Effector memory CD4-positive, alpha-beta T cell (primary cell): ENCODE data around the gene SYNPR.

Experiments used
- DNase-seq, 3 donors: peaks; one replicate each; pipeline ENCODE4 v3.0.0-alpha.2; 2020
- H3K27ac ChIP-seq: 2 replicates; pipeline ENCODE4 v1.7.0; 2013; ENCODE audit warnings: mild to moderate bottlenecking, low read length, moderate library complexity; ENCODE audit not compliant: insufficient read depth, poor library complexity, severe bottlenecking
- H3K27me3 ChIP-seq: replicated peaks from 2 replicates; pipeline ENCODE4 v1.7.0; 2013; ENCODE audit warnings: mild to moderate bottlenecking, low read length; ENCODE audit not compliant: insufficient read depth, control insufficient read depth, poor library complexity, severe bottlenecking
- H3K36me3 ChIP-seq: 2 replicates; pipeline ENCODE4 v1.7.0; 2013; ENCODE audit warnings: mild to moderate bottlenecking, low read length, moderate library complexity; ENCODE audit not compliant: control insufficient read depth, insufficient read depth
- H3K4me1 ChIP-seq: 2 replicates; pipeline ENCODE4 v1.7.0; 2013; ENCODE audit warnings: low read length, mild to moderate bottlenecking; ENCODE audit not compliant: control insufficient read depth, insufficient read depth, poor library complexity, severe bottlenecking
- H3K4me3 ChIP-seq: 2 replicates; pipeline ENCODE4 v1.7.0; 2013; ENCODE audit warnings: low read length, low read depth, mild to moderate bottlenecking; ENCODE audit not compliant: insufficient read depth, poor library complexity, severe bottlenecking
- H3K9me3 ChIP-seq: 2 replicates; pipeline ENCODE4 v1.7.0; 2013; ENCODE audit warnings: mild to moderate bottlenecking, low read length, moderate library complexity; ENCODE audit not compliant: control insufficient read depth

The SYNPR gene

GRCh38 chr3:63364910-63365309 is 86.8 kb downstream of the SYNPR start:
- DNase-seq: no peak
- H3K27me3 ChIP-seq: no peaks in the 10 kb centered on the region
- H3K36me3 ChIP-seq: no peaks in the 10 kb centered on the region
- no peak overlapping the region for H3K27ac ChIP-seq
- no peaks in the 10 kb centered on the region for H3K4me1 ChIP-seq
- no peaks in the 10 kb centered on the region for H3K9me3 ChIP-seq
- no peak overlapping the region for H3K4me3 ChIP-seq

- no peak for DNase-seq
- H3K4me3 ChIP-seq: no peak overlapping the region
- no peak overlapping the region for H3K27ac ChIP-seq
- no peaks in the 10 kb centered on the region for H3K27me3 ChIP-seq
- H3K36me3 ChIP-seq: no peaks in the 10 kb centered on the region
- H3K4me1 ChIP-seq: no peaks in the 10 kb centered on the region
- no peaks in the 10 kb centered on the region for H3K9me3 ChIP-seq
These were observed 87.6 kb downstream of the SYNPR start for GRCh38 chr3:63365671-63366070.

- Histone ChIP-seq H3K4me3 (no peak overlapping the region), H3K36me3 (no peaks in the 10 kb centered on the region), H3K27me3 (no peaks in the 10 kb centered on the region), H3K27ac (no peak overlapping the region), H3K4me1 (no peaks in the 10 kb centered on the region), H3K9me3 (no peaks in the 10 kb centered on the region)
- no peak for DNase-seq
These were observed 92.0 kb downstream of the SYNPR start for GRCh38 chr3:63370094-63370493.

- DNase-seq: no peak
- Histone ChIP-seq H3K9me3 (no peaks in the 10 kb centered on the region), H3K36me3 (no peaks in the 10 kb centered on the region), H3K27me3 (no peaks in the 10 kb centered on the region), H3K4me1 (no peaks in the 10 kb centered on the region), H3K27ac (no peak overlapping the region), H3K4me3 (no peak overlapping the region)
These were observed 104.9 kb downstream of the SYNPR start for GRCh38 chr3:63383040-63383439.

GRCh38 chr3:63384382-63384781 is 106.3 kb downstream of the SYNPR start:
- Histone ChIP-seq H3K4me1 (no peaks in the 10 kb centered on the region), H3K36me3 (no peaks in the 10 kb centered on the region), H3K4me3 (no peak overlapping the region), H3K27ac (no peak overlapping the region), H3K9me3 (no peaks in the 10 kb centered on the region), H3K27me3 (no peaks in the 10 kb centered on the region)
- no peak for DNase-seq

- H3K27me3 ChIP-seq: no peaks in the 10 kb centered on the region
- no peaks in the 10 kb centered on the region for H3K4me1 ChIP-seq
- H3K36me3 ChIP-seq: no peaks in the 10 kb centered on the region
- no peak overlapping the region for H3K27ac ChIP-seq
- DNase-seq: no peak
- H3K9me3 ChIP-seq: no peaks in the 10 kb centered on the region
- H3K4me3 ChIP-seq: no peak overlapping the region
These were observed 107.5 kb downstream of the SYNPR start for GRCh38 chr3:63385629-63386028.

GRCh38 chr3:63386568-63386967 is 108.5 kb downstream of the SYNPR start:
- no peak for DNase-seq
- Histone ChIP-seq H3K9me3 (no peaks in the 10 kb centered on the region), H3K4me1 (no peaks in the 10 kb centered on the region), H3K36me3 (no peaks in the 10 kb centered on the region), H3K27me3 (no peaks in the 10 kb centered on the region), H3K4me3 (no peak overlapping the region), H3K27ac (no peak overlapping the region)

- Histone ChIP-seq H3K36me3 (no peaks in the 10 kb centered on the region), H3K4me3 (no peak overlapping the region), H3K27me3 (no peaks in the 10 kb centered on the region), H3K4me1 (no peaks in the 10 kb centered on the region), H3K9me3 (no peaks in the 10 kb centered on the region), H3K27ac (no peak overlapping the region)
- no peak for DNase-seq
These were observed 109.5 kb downstream of the SYNPR start for GRCh38 chr3:63387568-63387967.

GRCh38 chr3:63390710-63391230 is 112.7 kb downstream of the SYNPR start:
- Histone ChIP-seq H3K36me3 (no peaks in the 10 kb centered on the region), H3K4me1 (no peaks in the 10 kb centered on the region), H3K27me3 (no peaks in the 10 kb centered on the region), H3K4me3 (no peak overlapping the region), H3K27ac (no peak overlapping the region), H3K9me3 (no peaks in the 10 kb centered on the region)
- no peak for DNase-seq

GRCh38 chr3:63395960-63396359 is 117.9 kb downstream of the SYNPR start:
- Histone ChIP-seq H3K36me3 (no peaks in the 10 kb centered on the region), H3K9me3 (no peaks in the 10 kb centered on the region), H3K27ac (no peak overlapping the region), H3K27me3 (no peaks in the 10 kb centered on the region), H3K4me1 (no peaks in the 10 kb centered on the region), H3K4me3 (no peak overlapping the region)
- DNase-seq: no peak
